Measurements from ENCODE around the gene FERMT3.

Gene FERMT3

DNA sequence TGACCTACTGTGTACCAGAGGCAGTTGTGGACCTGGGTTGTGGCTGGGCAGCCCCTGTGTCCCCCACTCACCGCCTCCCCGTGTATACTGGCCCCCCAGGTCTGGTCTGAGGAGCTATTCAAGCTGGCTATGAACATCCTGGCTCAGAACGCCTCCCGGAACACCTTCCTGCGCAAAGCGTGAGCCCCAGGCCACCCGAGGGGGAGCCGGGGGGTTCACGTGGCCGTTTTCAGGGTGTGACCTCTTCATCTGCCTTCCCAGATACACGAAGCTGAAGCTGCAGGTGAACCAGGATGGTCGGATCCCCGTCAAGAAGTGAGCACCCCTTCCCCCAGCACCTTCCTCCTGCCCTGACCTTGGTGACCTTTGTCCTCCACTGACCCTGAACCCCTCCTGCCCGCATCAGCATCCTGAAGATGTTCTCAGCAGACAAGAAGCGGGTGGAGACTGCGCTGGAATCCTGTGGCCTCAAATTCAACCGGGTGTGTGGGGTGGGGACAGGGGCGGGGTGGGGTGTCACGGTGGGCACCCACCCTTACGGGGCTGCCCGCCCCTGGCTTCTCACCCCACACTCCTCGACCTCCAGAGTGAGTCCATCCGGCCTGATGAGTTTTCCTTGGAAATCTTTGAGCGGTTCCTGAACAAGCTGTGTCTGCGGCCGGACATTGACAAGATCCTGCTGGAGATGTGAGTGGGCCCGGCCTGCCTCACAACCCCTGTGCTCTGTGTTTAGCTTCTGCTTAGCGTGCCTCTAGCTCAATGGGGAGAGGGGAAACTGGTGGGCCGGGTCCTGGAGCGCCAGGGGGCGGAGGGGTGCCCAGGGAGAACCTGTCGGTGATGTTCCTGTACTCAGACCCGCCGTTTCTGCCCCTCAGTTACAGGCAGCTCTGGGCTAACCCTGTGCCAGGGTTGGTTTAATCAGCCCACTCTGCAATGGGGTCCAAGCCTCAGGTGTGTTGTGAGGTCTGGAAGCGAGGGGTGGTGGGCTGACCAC, 48.9 kb downstream of the FERMT3 start:
- Histone ChIP-seq H3K36me3 (peaks cover 3% of the 10 kb centered on the region; the same call in 1 of the 2 replicates), H3K4me1 (no peaks in the 10 kb centered on the region)
- TF ChIP-seq, protein P1, sequence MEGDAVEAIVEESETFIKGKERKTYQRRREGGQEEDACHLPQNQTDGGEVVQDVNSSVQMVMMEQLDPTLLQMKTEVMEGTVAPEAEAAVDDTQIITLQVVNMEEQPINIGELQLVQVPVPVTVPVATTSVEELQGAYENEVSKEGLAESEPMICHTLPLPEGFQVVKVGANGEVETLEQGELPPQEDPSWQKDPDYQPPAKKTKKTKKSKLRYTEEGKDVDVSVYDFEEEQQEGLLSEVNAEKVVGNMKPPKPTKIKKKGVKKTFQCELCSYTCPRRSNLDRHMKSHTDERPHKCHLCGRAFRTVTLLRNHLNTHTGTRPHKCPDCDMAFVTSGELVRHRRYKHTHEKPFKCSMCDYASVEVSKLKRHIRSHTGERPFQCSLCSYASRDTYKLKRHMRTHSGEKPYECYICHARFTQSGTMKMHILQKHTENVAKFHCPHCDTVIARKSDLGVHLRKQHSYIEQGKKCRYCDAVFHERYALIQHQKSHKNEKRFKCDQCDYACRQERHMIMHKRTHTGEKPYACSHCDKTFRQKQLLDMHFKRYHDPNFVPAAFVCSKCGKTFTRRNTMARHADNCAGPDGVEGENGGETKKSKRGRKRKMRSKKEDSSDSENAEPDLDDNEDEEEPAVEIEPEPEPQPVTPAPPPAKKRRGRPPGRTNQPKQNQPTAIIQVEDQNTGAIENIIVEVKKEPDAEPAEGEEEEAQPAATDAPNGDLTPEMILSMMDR (IDR thresholded peaks at IDR 0.05; ENCODE audit: low read depth, low read length) = no peak

DNA sequence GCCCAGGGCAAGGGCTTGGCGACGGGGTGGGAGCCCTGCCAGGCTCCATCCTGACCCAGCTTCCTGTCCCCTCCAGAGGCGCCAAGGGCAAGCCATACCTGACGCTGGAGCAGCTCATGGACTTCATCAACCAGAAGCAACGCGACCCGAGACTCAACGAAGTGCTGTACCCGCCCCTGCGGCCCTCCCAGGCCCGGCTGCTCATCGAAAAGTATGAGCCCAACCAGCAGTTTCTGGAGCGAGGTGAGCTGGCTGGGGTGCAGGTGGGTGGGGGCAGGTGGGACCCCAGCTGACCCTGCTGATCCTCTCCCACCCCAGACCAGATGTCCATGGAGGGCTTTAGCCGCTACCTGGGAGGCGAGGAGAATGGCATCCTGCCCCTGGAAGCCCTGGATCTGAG, 49.8 kb downstream of the FERMT3 start:
- no peak for DNase-seq
- Histone ChIP-seq H3K4me1 (no peaks in the 10 kb centered on the region), H3K27me3 (no peaks in the 10 kb centered on the region), H3K4me3 (ENCODE audit: low read depth, low read length) (no peak overlapping the region), H3K36me3 (peaks cover 3% of the 10 kb centered on the region; the same call in 1 of the 2 replicates), H3K9me3 (no peaks in the 10 kb centered on the region)
- TF ChIP-seq, protein P1 (IDR thresholded peaks at IDR 0.05; ENCODE audit: low read depth, low read length) = no peak

More for the DNA sequence above, 48.9 kb downstream of the FERMT3 start:
- no peak for DNase-seq
- Histone ChIP-seq H3K4me3 (ENCODE audit: low read depth, low read length) (no peak overlapping the region), H3K9me3 (no peaks in the 10 kb centered on the region), H3K27me3 (no peaks in the 10 kb centered on the region)

GRCh38 chr11:64258356-64258755, 51.8 kb downstream of the FERMT3 start:
- Histone ChIP-seq H3K36me3 (peaks cover 3% of the 10 kb centered on the region), H3K4me1 (peaks cover 7% of the 10 kb centered on the region), H3K9me3 (no peaks in the 10 kb centered on the region), H3K27me3 (no peaks in the 10 kb centered on the region), H3K4me3 (ENCODE audit: low read depth, low read length) (no peak overlapping the region)
- DNase-seq = no peak
- TF ChIP-seq, protein P1 (IDR thresholded peaks at IDR 0.05; ENCODE audit: low read depth, low read length) = no peak

DNA sequence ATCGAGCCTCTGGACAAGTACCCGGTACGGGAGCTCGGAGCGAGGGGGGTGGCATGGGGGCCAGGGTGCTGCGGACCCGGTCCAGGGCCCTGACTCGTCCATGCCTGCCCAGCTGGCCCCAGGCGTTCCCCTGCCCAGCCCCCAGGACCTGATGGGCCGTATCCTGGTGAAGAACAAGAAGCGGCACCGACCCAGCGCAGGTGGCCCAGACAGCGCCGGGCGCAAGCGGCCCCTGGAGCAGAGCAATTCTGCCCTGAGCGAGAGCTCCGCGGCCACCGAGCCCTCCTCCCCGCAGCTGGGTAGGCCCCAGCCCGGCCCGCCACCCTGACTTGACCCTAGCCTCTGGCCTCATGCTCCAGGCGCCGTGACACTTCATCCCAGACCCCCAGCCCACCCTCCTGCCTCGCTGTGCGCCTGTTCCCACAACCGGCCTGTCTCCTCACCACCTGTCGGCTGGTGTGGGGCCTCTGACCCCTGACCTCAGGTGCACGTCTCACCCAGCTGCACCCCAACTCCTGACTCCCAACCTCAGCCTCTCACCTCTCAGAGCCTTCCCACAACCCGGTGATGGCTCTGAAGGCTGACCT, 52.5 kb downstream of the FERMT3 start:
- peaks cover 14% of the 10 kb centered on the region for H3K4me1 ChIP-seq
- H3K9me3 ChIP-seq = no peaks in the 10 kb centered on the region
- H3K4me3 ChIP-seq (ENCODE audit: low read depth, low read length) = no peak overlapping the region
- TF ChIP-seq, protein P1 (IDR thresholded peaks at IDR 0.05; ENCODE audit: low read depth, low read length) = no peak
- no peak for DNase-seq
- peaks cover 3% of the 10 kb centered on the region for H3K36me3 ChIP-seq
- no peaks in the 10 kb centered on the region for H3K27me3 ChIP-seq

DNA sequence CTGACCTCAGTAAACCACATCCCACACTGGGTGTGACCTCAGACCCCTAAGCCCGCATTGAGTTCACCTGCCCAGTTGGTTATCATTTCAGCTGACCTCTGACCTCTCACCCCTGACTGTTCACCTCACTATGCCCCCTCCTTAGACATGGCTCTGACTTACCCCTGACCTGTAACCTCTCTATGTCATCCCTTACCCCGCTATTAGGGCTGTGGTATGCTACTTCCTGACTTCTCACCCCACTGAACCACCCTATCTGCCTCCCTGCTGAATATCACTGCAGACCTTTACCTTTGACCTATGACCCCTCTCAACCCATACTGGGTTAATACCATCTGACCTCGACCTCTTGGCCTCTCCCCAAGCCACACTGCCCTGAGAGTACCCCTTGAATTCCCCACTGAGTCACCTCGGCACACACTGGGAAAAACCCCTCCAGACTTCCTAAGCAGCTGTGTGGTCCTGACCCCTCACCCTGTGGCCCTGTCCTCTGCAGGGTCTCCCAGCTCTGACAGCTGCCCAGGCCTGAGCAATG, 53.1 kb downstream of the FERMT3 start:
- DNase-seq = no peak
- TF ChIP-seq, protein P1 (IDR thresholded peaks at IDR 0.05; ENCODE audit: low read depth, low read length) = no peak
- no peaks in the 10 kb centered on the region for H3K27me3 ChIP-seq
- no peak overlapping the region for H3K4me3 ChIP-seq (ENCODE audit: low read depth, low read length)
- peaks cover 3% of the 10 kb centered on the region for H3K36me3 ChIP-seq
- H3K4me1 ChIP-seq = peaks cover 16% of the 10 kb centered on the region
- no peaks in the 10 kb centered on the region for H3K9me3 ChIP-seq
